Epithelial cell of proximal tubule (primary cell): ENCODE data around the gene MTHFD1L. TPM values are rescaled to one million over a fixed set of nuclear protein-coding genes. Genes with fewer than 3 reads are reported as not detected.

Experiments used
- DNase-seq: peaks from one replicate; pipeline ENCODE4 v3.0.0-alpha.2; 2011; ENCODE audit warnings: low read depth
- H3K4me3 ChIP-seq: 2 replicates; pipeline ENCODE4 v1.5.1; 2011; ENCODE audit warnings: low read depth, mild to moderate bottlenecking, low read length
- CTCF ChIP-seq: conservative IDR thresholded peaks from 2 replicates; pipeline ENCODE4 v1.5.1; 2012; ENCODE audit warnings: low read depth, mild to moderate bottlenecking, low read length
- total RNA-seq: library from RNA; depleted of rRNA; stranded (reverse); fragments of >200 nt; gene quantifications from 2 replicates; pipeline ENCODE4 v1.2.3, GENCODE V29; 2015

The MTHFD1L gene
- total RNA-seq, 1 donor from 2014 or later = 39.5 TPM

- H3K4me3 ChIP-seq = no peak overlapping the region
- DNase-seq = no peak
- TF ChIP-seq CTCF = no peak
These were observed 237.8 kb downstream of the MTHFD1L start for GRCh38 chr6:151103266-151103665.

GRCh38 chr6:151107897-151108427, 242.5 kb downstream of the MTHFD1L start:
- H3K4me3 ChIP-seq = no peak overlapping the region
- no peak for DNase-seq
- no peak for TF ChIP-seq CTCF

DNA sequence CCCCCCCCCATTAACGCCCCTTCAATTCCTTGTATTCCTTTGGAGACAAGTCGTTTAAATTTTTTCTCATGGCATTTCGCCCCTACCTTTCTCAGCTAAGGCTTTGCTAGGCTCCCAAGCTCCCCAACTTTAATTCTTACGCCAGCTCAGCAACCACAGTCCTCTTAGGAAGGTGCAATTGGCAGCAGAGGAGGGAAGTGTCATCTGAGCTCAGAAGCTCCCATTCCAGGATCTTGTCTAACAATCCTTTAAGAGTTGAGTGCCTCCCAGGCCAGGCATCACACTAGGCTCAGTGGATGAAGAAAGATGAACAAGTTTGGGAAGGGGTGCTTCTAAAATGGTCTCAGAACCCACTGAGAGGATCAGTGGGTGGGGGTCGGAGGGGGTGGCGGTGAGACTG, 243.0 kb downstream of the MTHFD1L start:
- TF ChIP-seq CTCF = no peak
- DNase-seq = no peak
- H3K4me3 ChIP-seq = no peak overlapping the region

GRCh38 chr6:151109361-151109760, 243.9 kb downstream of the MTHFD1L start:
- no peak for DNase-seq
- H3K4me3 ChIP-seq = no peak overlapping the region
- TF ChIP-seq CTCF = no peak

DNA sequence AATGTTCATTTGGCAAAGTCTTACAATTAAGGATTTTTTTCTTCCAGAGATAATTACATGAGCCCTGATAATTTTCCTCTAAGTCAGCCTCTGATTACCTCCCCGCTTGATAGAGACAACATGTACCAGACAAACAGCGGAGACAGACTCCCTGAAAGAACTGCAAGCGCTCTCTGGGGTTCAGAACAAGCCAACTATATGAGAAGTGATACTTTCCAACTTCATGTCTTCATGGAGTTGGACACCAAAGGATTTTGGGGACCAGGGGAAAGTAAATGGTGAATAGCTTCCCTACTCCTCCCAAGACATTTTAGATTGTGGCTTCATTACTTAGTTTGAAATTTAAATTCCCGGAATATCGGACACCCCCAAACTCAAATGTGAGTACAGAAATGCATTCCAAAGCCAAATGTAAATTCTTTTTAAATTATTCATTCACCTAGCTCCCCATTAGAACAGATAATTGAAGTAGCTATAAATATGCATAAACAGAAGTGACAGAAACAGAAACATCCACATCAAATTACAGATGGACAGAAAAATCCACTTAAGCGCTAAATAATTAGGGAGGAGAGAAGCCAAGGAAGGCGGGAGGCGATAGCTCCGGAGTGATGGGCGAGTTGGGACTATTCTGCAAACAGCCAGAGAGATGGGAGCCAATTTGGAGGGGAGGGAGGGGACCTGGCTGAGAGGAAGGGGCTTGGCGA, 244.5 kb downstream of the MTHFD1L start:
- H3K4me3 ChIP-seq = no peak overlapping the region
- DNase-seq = no peak
- TF ChIP-seq CTCF = no peak

DNA sequence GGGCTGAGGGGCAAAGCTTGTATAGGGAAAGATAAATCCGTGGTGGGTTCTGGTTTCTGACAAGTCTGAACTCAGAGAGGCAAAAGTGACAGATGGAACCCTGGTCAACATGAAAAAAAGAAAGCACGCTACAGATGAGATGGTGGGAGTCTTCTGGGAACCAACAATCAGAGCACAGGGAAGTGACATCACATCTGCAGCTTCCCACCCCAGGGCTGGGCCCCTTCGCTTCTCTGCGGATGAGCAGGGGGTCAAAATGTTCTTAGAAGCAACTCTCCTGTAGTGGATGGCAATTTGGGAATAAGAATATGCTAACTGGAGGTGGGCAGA, 245.0 kb downstream of the MTHFD1L start:
- DNase-seq = no peak
- H3K4me3 ChIP-seq = no peak overlapping the region
- no peak for TF ChIP-seq CTCF

GRCh38 chr6:151111670-151112069, 246.2 kb downstream of the MTHFD1L start:
- no peak for TF ChIP-seq CTCF
- no peak for DNase-seq
- no peak overlapping the region for H3K4me3 ChIP-seq
